Caco-2 (cell line): ENCODE results near the gene OTUD6A. TPM values are rescaled to one million over a fixed set of nuclear protein-coding genes. Genes with fewer than 3 reads are reported as not detected.

Source experiments
- Bru-seq: library from RNA; stranded (reverse); fragments of 400-500 nt; gene quantifications from one replicate; lab custom pipeline; 2021; lab: Mats Ljungman, UMichigan
- BruChase-seq, 2 experiments: library from RNA; stranded (reverse); fragments of 400-500 nt; gene quantifications; one replicate each; lab custom pipeline; 2021; lab: Mats Ljungman, UMichigan
- BruUV-seq: library from RNA; stranded (reverse); fragments of 400-500 nt; replicated peaks from 2 replicates; lab custom pipeline; 2021; lab: Mats Ljungman, UMichigan
- CTCF ChIA-PET: fragments of 300-600 bp; sonication (Branson Sonifier 250); formaldehyde crosslinking; loops from one replicate; lab custom pipeline; 2022; ENCODE audit warnings: antibody characterized with exemption; lab: Charles Lee
- POLR2A ChIA-PET: fragments of 300-600 bp; sonication (Branson Sonifier 250); formaldehyde crosslinking; loops from one replicate; lab custom pipeline; 2022; ENCODE audit warnings: antibody characterized with exemption; lab: Charles Lee
- DNase-seq, 2 experiments: peaks; one replicate each; pipeline versions ENCODE4 v3.0.0 to v3.0.0-alpha.2; 2020 to 2022
- H3K27me3 ChIP-seq: replicated peaks from 2 replicates; pipeline ENCODE4 v1.6.0; 2011; ENCODE audit warnings: low read length; ENCODE audit not compliant: control insufficient read depth, insufficient read depth
- H3K36me3 ChIP-seq: 2 replicates; pipeline ENCODE4 v1.5.1; 2011; ENCODE audit warnings: low read length; ENCODE audit not compliant: control insufficient read depth, insufficient read depth
- H3K4me1 ChIP-seq: fragments of 250-450 bp; sonication (Bioruptor Pico); 2 replicates; pipeline ENCODE4 v1.5.1; 2020; ENCODE audit warnings: mild to moderate bottlenecking
- H3K4me3 ChIP-seq: 2 replicates; pipeline ENCODE4 v1.5.1; 2011; ENCODE audit warnings: low read depth, mild to moderate bottlenecking, control low read depth, low read length
- H3K9me3 ChIP-seq: fragments of 250-450 bp; sonication (Bioruptor Pico); 2 replicates; pipeline ENCODE4 v1.5.1; 2020; ENCODE audit warnings: mild to moderate bottlenecking, moderate library complexity
- H3K27ac Mint-ChIP-seq: one replicate; pipeline ENCODE4 v1.8.0; 2022; ENCODE audit warnings: mixed read lengths; ENCODE audit not compliant: unreplicated experiment
- H3K27me3 Mint-ChIP-seq: one replicate; pipeline ENCODE4 v1.8.0; 2022; ENCODE audit warnings: mixed read lengths; ENCODE audit not compliant: insufficient read depth, unreplicated experiment
- H3K36me3 Mint-ChIP-seq: one replicate; pipeline ENCODE4 v1.8.0; 2022; ENCODE audit warnings: mild to moderate bottlenecking, mixed read lengths; ENCODE audit not compliant: insufficient read depth, unreplicated experiment
- H3K4me1 Mint-ChIP-seq: one replicate; pipeline ENCODE4 v1.8.0; 2022; ENCODE audit warnings: low read depth, mixed read lengths; ENCODE audit not compliant: unreplicated experiment
- H3K4me3 Mint-ChIP-seq: one replicate; pipeline ENCODE4 v1.8.0; 2022; ENCODE audit warnings: mild to moderate bottlenecking, moderate library complexity, mixed read lengths; ENCODE audit not compliant: unreplicated experiment
- H3K9me3 Mint-ChIP-seq: one replicate; pipeline ENCODE4 v1.8.0; 2022; ENCODE audit warnings: mixed read lengths; ENCODE audit not compliant: unreplicated experiment
- intact Hi-C: fragments of 100-400 bp; cut with micrococcal nuclease; formaldehyde crosslinking; loops from one replicate; pipeline ENCODE4 v1.10.0; 2022; ENCODE audit not compliant: unreplicated experiment
- long read RNA-seq: library from polyadenylated mRNA; stranded (forward); transcript quantifications from one replicate; pipeline ENCODE4 v2.0.0, GENCODE V29; 2022
- total RNA-seq: library from RNA; stranded (reverse); gene quantifications from 2 replicates; pipeline ENCODE4 v1.2.3, GENCODE V29; 2022
- TF ChIP-seq, protein P1 (sequence below), 2 experiments: fragments of 200-600 bp in 1 of 2; IDR thresholded peaks; 1 replicate in 1 of 2; 2 replicates in 1 of 2; pipeline versions ENCODE4 v1.5.1 to v1.8.0; 2011 to 2022; ENCODE audit warnings: antibody characterized with exemption in 1 of 2, control low read depth in 1 of 2, inconsistent platforms in 1 of 2, low read depth in 1 of 2, low read length in 1 of 2, mild to moderate bottlenecking in 1 of 2, moderate library complexity in 1 of 2; ENCODE audit not compliant: insufficient read depth in 1 of 2, severe bottlenecking in 1 of 2, unreplicated experiment in 1 of 2

Gene OTUD6A, protein sequence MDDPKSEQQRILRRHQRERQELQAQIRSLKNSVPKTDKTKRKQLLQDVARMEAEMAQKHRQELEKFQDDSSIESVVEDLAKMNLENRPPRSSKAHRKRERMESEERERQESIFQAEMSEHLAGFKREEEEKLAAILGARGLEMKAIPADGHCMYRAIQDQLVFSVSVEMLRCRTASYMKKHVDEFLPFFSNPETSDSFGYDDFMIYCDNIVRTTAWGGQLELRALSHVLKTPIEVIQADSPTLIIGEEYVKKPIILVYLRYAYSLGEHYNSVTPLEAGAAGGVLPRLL
- total RNA-seq (not detected in 2 replicates), Bru-seq, nascent RNA (not detected), BruChase-seq, experiment 1, labeled RNA remaining after a 2-hour chase (not detected), BruChase-seq, experiment 2, labeled RNA remaining after a 6-hour chase (not detected)
- long read RNA-seq = 0 reads

DNA sequence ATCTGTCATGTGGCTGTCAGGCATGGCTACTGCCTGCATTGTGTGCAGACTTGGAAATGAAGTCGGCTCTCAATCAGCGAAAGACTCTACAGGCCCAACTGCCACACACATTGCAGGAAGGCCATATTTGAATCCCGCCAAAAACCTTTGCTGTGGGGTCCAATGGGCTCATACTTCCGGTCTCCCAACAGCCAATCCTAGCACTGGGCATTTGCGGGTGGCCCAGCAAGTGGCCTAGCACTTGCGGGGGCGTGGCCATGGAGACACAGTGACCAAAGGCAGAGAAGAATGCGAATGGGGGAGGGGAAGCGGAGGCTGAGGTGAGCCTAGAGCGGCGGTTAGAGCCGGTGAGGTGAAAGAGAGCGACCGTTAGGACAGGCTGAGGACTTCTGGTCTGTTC, at the start of gene OTUD6A:
OTUD6A (plus strand) TSS at position 382 of the 400 bp plus-strand sequence. CDS start 68 bp downstream, outside the sequence.
- Mint-ChIP-seq H3K36me3 (no peaks in the 10 kb centered on the region), H3K27me3 (peaks cover 3% of the 10 kb centered on the region), H3K27ac (no peak within 1 kb of the TSS), H3K4me1 (no peaks in the 10 kb centered on the region), H3K9me3 (no peaks in the 10 kb centered on the region), H3K4me3 (no peak within 1 kb of the TSS)
- Histone ChIP-seq H3K9me3 (no peaks in the 10 kb centered on the region), H3K27me3 (no peaks in the 10 kb centered on the region), H3K4me1 (no peaks in the 10 kb centered on the region), H3K36me3 (no peaks in the 10 kb centered on the region), H3K4me3 (no peak within 1 kb of the TSS)
- TF ChIP-seq, protein P1, sequence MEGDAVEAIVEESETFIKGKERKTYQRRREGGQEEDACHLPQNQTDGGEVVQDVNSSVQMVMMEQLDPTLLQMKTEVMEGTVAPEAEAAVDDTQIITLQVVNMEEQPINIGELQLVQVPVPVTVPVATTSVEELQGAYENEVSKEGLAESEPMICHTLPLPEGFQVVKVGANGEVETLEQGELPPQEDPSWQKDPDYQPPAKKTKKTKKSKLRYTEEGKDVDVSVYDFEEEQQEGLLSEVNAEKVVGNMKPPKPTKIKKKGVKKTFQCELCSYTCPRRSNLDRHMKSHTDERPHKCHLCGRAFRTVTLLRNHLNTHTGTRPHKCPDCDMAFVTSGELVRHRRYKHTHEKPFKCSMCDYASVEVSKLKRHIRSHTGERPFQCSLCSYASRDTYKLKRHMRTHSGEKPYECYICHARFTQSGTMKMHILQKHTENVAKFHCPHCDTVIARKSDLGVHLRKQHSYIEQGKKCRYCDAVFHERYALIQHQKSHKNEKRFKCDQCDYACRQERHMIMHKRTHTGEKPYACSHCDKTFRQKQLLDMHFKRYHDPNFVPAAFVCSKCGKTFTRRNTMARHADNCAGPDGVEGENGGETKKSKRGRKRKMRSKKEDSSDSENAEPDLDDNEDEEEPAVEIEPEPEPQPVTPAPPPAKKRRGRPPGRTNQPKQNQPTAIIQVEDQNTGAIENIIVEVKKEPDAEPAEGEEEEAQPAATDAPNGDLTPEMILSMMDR (IDR thresholded peaks at IDR 0.05; ENCODE audit: insufficient read depth in 1 of 2, low read depth in 1 of 2, low read length in 1 of 2, severe bottlenecking in 1 of 2, unreplicated experiment in 1 of 2) = no peak
- DNase-seq = no peak
- POLR2A ChIA-PET = no interaction called here
- CTCF ChIA-PET = no interaction called here
- intact Hi-C loops = no loop called here
- no TSS peak for BruUV-seq

DNA sequence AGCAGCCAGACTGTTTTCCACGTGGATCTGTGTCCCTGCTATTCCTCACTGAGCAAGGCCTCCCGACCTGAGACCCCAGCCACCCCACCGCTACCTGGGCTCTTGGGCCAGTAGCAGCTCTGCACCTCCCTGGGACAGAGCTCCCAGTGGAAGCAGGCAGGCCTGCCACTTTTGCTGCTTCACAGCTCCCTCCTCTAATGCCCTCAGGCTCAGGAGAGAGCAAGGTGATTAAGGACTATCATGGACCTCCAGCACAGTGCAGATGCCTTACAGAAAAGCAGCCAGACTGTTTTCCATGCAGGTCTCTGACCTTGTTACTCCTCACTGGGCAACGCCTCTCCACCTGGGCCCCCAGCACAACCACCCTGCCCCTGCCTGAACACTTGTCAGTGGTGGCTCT, 49.5 kb upstream of the OTUD6A start:
- BruUV-seq = no TSS peak
- H3K36me3 ChIP-seq = no peaks in the 10 kb centered on the region
- Mint-ChIP-seq H3K9me3 (no peaks in the 10 kb centered on the region), H3K27me3 (peaks cover 6% of the 10 kb centered on the region), H3K27ac (no peak overlapping the region), H3K36me3 (no peaks in the 10 kb centered on the region), H3K4me1 (no peaks in the 10 kb centered on the region), H3K4me3 (no peak overlapping the region)
- intact Hi-C loops = no loop called here
- CTCF ChIA-PET = no interaction called here
- DNase-seq = no peak
- H3K9me3 ChIP-seq = no peaks in the 10 kb centered on the region
- H3K4me3 ChIP-seq = no peak overlapping the region
- TF ChIP-seq, protein P1 (IDR thresholded peaks at IDR 0.05; ENCODE audit: insufficient read depth in 1 of 2, low read depth in 1 of 2, low read length in 1 of 2, severe bottlenecking in 1 of 2, unreplicated experiment in 1 of 2) = no peak
- no peaks in the 10 kb centered on the region for H3K27me3 ChIP-seq
- no peaks in the 10 kb centered on the region for H3K4me1 ChIP-seq
- POLR2A ChIA-PET = no interaction called here

DNA sequence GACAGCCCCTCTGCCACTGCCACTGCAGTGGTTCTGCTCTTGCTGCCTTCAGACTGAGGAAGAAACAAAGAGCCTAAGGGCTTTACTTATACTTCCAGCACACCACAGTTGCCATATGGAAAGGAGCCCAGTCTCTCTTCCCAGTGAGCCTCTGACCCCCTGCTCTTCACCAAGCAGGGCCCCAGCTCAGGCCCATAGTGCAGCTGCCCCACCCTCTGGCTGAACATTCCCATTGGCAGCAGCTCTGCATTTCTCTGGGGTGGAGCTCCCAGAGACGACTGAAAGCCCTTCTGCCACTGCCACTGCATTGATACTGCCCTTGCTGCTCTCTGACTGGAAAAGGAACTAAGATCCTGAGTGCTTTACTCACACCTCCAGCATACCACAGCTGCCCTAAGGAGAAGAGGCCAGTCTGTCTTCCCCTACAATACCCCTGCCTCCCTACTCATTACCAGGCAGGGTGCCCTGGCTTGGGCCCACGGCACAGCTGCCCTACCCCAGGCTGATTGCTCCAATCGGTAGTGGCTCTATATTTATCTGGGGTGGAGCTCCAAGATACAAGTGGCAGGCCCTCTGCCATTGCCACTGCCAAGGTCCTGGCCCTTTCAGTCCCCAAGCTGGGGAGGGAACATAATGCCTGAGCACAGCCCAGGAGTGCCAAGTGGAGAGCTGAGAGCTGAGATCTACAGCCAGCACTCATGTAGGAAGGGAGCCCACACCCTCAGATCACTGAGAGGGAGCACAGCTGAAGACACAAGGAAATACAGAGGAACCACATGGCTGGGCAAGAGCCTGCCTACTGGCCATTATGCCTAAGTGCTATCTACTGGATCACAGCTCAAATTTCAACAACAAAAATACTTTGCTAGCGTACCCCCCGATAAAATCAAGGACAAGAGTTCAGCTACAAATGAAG, 48.5 kb upstream of the OTUD6A start:
- Mint-ChIP-seq H3K27ac (no peak overlapping the region), H3K4me3 (no peak overlapping the region), H3K4me1 (no peaks in the 10 kb centered on the region), H3K36me3 (no peaks in the 10 kb centered on the region), H3K9me3 (no peaks in the 10 kb centered on the region), H3K27me3 (peaks cover 6% of the 10 kb centered on the region)
- POLR2A ChIA-PET = no interaction called here
- H3K4me1 ChIP-seq = no peaks in the 10 kb centered on the region
- CTCF ChIA-PET = no interaction called here
- DNase-seq = no peak
- TF ChIP-seq, protein P1 (IDR thresholded peaks at IDR 0.05; ENCODE audit: insufficient read depth in 1 of 2, low read depth in 1 of 2, low read length in 1 of 2, severe bottlenecking in 1 of 2, unreplicated experiment in 1 of 2) = no peak
- no peaks in the 10 kb centered on the region for H3K36me3 ChIP-seq
- intact Hi-C loops = no loop called here
- BruUV-seq = no TSS peak
- no peaks in the 10 kb centered on the region for H3K27me3 ChIP-seq
- H3K9me3 ChIP-seq = no peaks in the 10 kb centered on the region
- no peak overlapping the region for H3K4me3 ChIP-seq
